HG03066 (cell line): ENCODE measurements around the gene ARIH2.
A peak's percentile ranks its signal among the peaks of the same experiment; 100 is the strongest.
"Not testable (repeated sequence)": the region's sequence is repeated elsewhere in the genome, so short reads cannot be mapped to it uniquely, and the experiment has no call there.

Experiments
- ATAC-seq: cut with Tn5 transposase; IDR thresholded peaks from one replicate; pipeline ENCODE4 v1.9.1; 2021; ENCODE audit warnings: low read depth; ENCODE audit not compliant: unreplicated experiment

Gene ARIH2

GRCh38 chr3:48918388-48919214, at the start of gene ARIH2:
Gene ARIH2 (plus strand): TSS chr3:48918842. CDS start chr3:48927559, 8,717 bp downstream.
- peak; percentile 74 for ATAC-seq

GRCh38 chr3:48877671-48878070, 41.0 kb upstream of the ARIH2 start:
- ATAC-seq: no peak

- no peak for ATAC-seq
Observed at GRCh38 chr3:48879307-48879993, 39.2 kb upstream of the ARIH2 start.

- no peak for ATAC-seq
Observed at GRCh38 chr3:48879994-48880377, 38.7 kb upstream of the ARIH2 start.

- ATAC-seq: no peak
Observed at GRCh38 chr3:48881006-48881405, 37.6 kb upstream of the ARIH2 start.

- no peak for ATAC-seq
Observed at GRCh38 chr3:48881652-48882114, 37.0 kb upstream of the ARIH2 start.

- ATAC-seq: no peak
Observed at GRCh38 chr3:48885753-48886152, 32.9 kb upstream of the ARIH2 start.

GRCh38 chr3:48891606-48892005, 27.0 kb upstream of the ARIH2 start:
- ATAC-seq: no peak

- no peak for ATAC-seq
Observed at GRCh38 chr3:48894516-48894915, 24.1 kb upstream of the ARIH2 start.

GRCh38 chr3:48896936-48897335, 21.7 kb upstream of the ARIH2 start:
- ATAC-seq: no peak

- ATAC-seq: no peak
Observed at GRCh38 chr3:48897460-48898376, 20.9 kb upstream of the ARIH2 start.

- peak; percentile 92 for ATAC-seq
Observed at GRCh38 chr3:48898383-48899234, 20.0 kb upstream of the ARIH2 start, which contains the start of gene SLC25A20. Gene SLC25A20 (minus strand): TSS chr3:48898882. CDS start chr3:48898794, 88 bp downstream.

- no peak for ATAC-seq
Observed at GRCh38 chr3:48899273-48899672, 19.4 kb upstream of the ARIH2 start.

- not testable (repeated sequence) for ATAC-seq
Observed at GRCh38 chr3:48907026-48907425, 11.6 kb upstream of the ARIH2 start.

GRCh38 chr3:48915296-48915695, 3.3 kb upstream of the ARIH2 start:
- no peak for ATAC-seq

- ATAC-seq: peak; percentile 21
Observed at GRCh38 chr3:48919215-48920138, 835 bp downstream of the ARIH2 start.

GRCh38 chr3:48926425-48927392, 8.1 kb downstream of the ARIH2 start:
- no peak for ATAC-seq

GRCh38 chr3:48927928-48928327, 9.3 kb downstream of the ARIH2 start:
- ATAC-seq: no peak
